ENCODE data around the gene PRPF31.
A peak's percentile ranks its signal among the peaks of the same experiment; 100 is the strongest.

PRPF31 gene

DNA sequence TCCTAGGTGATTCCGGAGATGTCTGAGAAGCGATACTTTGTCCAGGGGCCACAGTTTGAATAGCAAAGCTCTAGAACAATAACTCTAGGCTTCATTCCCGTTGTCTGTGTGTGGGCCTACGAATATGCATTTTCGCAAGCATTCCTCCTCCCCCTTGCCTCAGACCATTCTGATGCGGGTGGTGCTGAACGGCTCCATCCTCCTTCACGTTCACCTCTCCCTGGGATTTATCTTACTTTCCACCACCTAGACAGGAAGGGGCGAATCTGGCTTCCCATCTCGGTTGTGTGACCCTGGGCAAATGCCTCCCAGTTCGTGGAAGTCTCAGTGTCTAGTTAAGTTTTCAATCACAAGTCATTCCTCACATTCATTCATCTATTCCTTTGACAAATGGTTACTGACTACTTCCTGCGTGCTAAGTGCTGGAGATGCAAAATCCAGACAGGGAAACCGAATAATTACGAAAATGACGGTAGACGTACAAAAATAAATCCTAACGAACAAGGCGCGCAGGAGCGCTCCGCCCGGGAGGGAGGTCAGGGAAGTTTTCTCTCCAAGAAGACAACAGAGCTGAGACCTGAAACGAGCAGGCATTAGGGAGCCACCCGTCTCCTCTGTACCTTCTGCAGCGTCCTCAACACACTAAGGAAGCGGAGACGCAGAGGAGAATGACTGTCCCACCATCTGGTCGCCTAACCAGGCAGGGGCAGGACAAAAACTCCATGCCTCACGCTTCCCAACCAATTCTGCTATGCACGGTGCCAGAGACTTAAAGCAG is 20.7 kb downstream of the PRPF31 start:
- peak overlapping the region; percentile 78 for H3K4me3 ChIP-seq (ENCODE audit: low read depth, low read length)
- DNase-seq (ENCODE audit: low read depth) = no peak
- TF ChIP-seq, protein P1, sequence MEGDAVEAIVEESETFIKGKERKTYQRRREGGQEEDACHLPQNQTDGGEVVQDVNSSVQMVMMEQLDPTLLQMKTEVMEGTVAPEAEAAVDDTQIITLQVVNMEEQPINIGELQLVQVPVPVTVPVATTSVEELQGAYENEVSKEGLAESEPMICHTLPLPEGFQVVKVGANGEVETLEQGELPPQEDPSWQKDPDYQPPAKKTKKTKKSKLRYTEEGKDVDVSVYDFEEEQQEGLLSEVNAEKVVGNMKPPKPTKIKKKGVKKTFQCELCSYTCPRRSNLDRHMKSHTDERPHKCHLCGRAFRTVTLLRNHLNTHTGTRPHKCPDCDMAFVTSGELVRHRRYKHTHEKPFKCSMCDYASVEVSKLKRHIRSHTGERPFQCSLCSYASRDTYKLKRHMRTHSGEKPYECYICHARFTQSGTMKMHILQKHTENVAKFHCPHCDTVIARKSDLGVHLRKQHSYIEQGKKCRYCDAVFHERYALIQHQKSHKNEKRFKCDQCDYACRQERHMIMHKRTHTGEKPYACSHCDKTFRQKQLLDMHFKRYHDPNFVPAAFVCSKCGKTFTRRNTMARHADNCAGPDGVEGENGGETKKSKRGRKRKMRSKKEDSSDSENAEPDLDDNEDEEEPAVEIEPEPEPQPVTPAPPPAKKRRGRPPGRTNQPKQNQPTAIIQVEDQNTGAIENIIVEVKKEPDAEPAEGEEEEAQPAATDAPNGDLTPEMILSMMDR (IDR thresholded peaks at IDR 0.05; ENCODE audit: low read depth, low read length, missing control alignments) = no peak

DNA sequence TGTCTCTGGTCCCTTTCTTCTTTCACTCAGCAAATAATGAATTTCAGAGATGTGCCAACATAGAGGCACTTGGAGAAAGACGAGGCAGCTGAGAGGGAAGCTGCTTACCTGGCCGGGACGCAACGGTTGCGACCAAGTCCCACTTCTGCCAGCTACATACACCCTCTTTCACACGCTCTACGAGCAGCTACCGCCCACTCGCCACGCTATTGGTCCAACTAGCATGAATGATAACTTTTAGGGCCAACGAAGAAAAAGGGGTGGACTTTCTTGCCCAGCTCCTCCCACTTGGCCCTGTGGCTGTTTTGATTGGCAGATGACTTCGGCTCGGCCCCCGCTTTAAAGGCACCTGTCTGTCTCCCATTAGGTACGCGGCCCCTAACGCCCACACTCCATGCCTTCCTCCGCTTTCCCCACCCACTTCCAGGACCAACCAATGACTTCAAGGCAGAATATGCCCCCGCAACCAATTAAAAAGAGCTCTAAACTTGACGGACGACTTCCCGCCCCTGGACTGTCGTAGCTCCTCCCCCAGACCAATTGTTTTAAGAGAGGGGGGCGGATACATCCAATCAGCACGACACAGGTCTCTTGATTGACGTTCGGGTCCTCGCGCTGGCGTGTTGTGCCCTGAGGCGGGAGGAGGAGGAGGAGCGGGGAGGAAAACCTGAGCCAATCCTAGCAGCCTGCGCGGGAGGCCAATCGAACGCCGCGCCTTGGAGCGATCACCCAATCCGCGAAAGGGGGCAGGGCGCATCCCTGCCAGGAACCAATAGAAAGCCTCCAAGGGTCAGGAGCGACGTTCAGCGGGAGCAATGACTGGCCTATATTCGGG is 21.5 kb downstream of the PRPF31 start:
- TF ChIP-seq, protein P1 (IDR thresholded peaks at IDR 0.05; ENCODE audit: low read depth, low read length, missing control alignments) = no peak
- H3K4me3 ChIP-seq (ENCODE audit: low read depth, low read length) = peak overlapping the region; percentile 80
- peak; percentile 100 for DNase-seq (ENCODE audit: low read depth)

DNA sequence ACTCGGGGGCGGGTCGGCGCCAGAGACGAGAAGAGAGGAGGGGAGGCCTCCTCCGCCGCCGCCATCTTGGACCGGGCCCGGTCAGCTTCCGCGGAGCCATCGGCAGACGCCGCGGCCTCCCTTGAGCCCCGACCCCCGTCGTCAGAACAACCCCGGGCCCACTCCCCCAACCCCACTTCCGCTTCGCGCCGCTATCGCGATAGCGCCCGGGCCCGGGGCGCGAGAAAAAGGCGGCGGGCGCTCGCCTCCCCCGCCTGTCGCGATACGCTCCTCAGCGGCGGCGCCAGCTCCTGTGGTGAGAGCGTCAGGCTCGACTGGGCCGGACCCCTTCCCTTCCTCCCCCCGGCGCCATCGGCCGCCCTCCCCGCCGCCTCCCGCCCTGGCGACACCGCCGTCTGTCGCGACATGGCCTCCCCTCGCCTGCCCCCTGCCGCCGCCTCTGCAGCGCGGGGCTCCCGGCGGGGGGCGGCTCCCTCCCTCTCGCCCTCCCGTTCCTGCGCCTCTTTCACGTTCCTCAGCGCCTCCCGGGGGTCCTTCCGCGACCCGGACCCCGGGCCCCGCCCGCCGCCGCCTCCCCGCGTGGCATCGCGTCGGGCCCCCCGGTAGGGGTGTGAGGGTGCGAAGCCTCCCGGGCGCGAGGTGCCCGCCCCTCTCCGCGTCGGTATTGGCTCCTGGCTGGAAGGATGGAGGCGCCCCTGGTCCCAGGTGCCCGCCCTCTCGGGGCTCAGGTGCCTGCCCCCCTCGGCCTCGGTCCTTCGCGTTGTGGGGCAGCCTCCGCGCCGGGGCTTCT is 22.3 kb downstream of the PRPF31 start, which contains the start of gene CNOT3:
CNOT3 (plus strand) TSS at position 64 of the 790 bp plus-strand sequence. CDS start 5,217 bp downstream, outside the sequence.
- TF ChIP-seq, protein P1 (IDR thresholded peaks at IDR 0.05; ENCODE audit: low read depth, low read length, missing control alignments) = peak; percentile 8
- peak within 1 kb of the TSS; percentile 80 for H3K4me3 ChIP-seq (ENCODE audit: low read depth, low read length)
- DNase-seq (ENCODE audit: low read depth) = no peak

DNA sequence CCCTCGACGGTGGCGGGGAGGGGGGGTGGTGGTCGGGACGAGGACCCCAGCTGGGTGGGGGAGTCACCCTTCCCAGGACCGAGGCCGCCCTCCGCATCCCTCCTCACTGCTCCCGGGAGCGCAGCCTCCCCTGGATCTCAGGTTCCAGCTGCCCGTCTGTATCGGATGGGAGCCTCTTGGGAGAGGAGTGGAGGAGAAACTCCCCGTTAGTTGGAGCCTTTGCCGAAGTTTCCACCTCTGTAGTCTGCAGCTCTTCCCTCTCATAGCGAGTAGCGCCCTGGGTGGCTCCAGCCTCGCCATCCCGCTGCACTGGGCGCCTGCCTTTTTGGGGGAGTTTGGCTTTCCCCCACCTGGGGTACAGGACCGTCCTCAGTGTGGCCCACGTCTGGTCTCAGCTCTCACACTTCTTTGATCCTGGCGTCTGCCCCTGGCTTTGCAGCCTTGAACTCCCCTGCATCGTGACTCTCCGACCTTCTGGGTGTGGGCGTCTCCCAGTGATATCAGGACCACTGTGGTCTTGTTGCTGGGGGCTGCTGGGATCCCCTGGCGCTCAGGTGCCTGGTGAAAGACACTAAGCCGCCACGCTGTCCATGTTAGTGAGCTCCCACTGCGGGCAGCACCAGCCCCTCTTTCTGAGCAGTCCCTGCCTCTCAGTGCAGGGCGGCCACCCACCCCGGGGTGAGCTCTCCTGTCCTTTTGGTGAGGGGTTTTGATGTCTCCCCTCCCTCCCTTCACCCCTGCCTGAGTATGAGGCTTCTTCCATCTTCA is 23.1 kb downstream of the PRPF31 start:
- TF ChIP-seq, protein P1 (IDR thresholded peaks at IDR 0.05; ENCODE audit: low read depth, low read length, missing control alignments) = no peak
- DNase-seq (ENCODE audit: low read depth) = no peak
- H3K4me3 ChIP-seq (ENCODE audit: low read depth, low read length) = peak overlapping the region; percentile 80

DNA sequence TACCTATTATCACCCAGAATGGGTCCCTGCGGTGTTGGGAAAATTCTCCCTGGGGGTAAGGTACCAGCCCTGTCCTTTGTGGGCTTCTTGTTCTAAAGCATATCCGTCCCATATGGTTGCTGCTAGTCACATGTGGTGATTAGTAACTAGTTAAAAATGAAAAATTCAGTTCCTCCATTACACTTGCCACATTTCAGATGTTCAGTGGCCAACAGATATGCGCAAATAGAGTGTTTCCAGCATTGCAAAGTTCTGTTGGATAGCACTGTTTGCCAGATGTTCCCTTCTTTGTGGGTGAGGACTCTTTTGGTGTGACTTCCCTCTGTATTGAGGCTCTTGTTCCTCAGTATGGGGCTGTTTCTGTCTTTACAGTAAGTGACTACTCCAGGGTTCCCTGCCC is 25.8 kb downstream of the PRPF31 start:
- no peak for DNase-seq (ENCODE audit: low read depth)
- no peak overlapping the region for H3K4me3 ChIP-seq (ENCODE audit: low read depth, low read length)
- TF ChIP-seq, protein P1 (IDR thresholded peaks at IDR 0.05; ENCODE audit: low read depth, low read length, missing control alignments) = no peak

Data from GM12864 (cell line).